ACHN (cell line): ENCODE data around the gene SVEP1.

Source experiments
- DNase-seq: peaks from one replicate; pipeline ENCODE4 v3.0.0-alpha.2; 2015
- in situ Hi-C: cut with HindIII; loops from 2 replicates; pipeline ENCODE4 v1.10.0; 2017; ENCODE audit warnings: low sequenced_read_pairs, low pct_ligation_motif_present, low pct_unique_long_range_greater_than_20kb

SVEP1 gene

DNA sequence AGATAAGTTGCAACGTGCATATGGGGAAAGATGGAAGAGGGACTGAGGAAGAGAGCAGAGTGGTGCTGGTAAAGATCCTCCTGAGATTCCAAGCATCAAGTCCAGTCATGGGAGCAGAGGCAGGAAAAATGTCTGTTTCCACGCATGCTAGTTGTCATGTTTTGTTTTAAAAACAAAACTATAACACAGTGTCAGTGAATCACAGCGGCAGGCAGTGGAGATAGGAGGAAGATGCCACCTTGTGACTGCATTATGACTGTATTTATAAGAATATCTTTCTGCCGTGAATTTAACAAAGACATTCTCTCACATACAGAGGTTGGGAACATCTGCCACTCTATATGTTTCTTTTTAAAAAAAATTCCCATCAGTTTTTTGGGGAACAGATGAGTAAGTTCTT lies 3.7 kb upstream of the SVEP1 start:
- in situ Hi-C loops, result no loop called here

DNA sequence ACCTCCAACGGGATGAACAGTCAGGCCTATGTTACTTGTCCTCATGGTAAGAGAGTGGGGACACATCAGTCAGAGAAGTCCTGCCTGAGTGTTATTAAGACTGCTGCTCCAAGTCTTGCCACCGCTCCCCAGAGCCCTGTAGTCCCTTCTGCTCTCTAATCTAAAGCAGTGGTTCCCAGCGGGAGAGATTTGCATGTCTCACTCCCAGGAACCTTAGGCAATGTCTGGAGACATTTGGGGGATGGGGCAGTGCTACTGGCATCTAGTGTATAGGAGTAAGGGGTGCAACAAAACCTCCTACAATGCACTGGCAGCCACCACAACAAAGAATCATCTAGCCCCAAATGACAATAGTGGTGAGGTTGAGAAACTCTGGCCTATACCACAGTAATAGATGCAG lies 2.6 kb upstream of the SVEP1 start:
- in situ Hi-C loops, result no loop called here
- DNase-seq, result no peak

More for the DNA sequence above, 3.7 kb upstream of the SVEP1 start:
- no peak for DNase-seq

DNA sequence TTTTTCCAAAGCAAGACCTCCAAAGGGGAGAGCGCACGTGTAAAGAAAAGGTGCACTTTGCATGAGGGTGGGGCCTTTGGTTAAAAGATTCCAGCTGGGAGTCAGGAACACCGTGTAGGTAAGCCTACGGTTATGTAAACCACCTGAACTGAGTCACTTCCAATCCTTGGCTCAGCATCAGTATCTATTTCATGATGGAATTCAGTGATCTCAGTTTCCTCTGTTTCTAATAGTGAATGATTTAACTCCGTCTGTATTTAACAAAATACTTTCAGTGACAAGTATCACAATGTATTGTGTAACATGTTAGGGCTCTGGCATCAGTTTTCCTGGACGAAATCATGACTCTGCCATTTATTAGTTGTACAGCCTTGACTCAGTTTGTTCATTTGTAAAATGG lies 1.3 kb upstream of the SVEP1 start:
- DNase-seq, result no peak

DNA sequence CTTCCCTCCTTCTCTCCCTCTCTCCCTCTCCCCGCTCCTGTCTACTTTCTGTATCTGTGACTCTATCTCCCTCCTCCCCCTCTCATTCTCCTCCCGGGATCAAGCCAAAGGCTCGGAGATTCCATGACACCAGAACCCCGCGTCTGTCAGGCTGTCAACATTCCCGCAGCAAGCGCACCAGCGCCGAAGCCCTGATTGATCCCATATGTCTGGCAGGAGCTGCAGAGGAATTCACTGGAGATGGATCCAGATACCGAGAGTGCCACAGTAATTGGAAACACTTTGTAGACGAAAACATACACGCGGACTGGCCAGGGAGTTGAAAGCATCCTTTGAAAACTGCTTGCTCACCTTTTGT lies 300 bp upstream of the SVEP1 start:
- in situ Hi-C loops, result no loop called here
- DNase-seq, result no peak

More for the DNA sequence above, 1.3 kb upstream of the SVEP1 start:
- in situ Hi-C loops, result no loop called here

DNA sequence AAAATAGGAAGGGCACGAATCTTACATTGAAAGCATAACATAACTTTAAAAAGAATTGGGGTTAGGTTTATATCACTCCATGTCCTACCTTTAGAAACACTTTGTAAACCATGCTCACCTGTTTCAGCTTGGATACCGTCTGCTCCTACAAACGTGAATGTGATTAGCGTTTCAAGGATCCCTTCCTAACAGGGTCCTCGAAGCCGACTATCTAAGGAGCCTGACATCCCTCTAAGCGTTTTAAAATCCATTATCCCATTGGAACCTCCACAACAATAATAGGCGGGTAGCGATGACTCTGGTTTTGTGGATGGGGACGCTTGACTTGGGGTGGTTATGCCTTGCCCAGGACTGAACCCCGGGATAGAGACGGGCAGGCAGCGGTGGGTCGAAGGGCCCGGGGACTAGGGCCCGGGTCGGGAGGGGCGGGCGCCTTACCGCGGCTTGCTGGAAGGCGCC lies 937 bp downstream of the SVEP1 start:
- DNase-seq, result no peak
- in situ Hi-C loops, result no loop called here

DNA sequence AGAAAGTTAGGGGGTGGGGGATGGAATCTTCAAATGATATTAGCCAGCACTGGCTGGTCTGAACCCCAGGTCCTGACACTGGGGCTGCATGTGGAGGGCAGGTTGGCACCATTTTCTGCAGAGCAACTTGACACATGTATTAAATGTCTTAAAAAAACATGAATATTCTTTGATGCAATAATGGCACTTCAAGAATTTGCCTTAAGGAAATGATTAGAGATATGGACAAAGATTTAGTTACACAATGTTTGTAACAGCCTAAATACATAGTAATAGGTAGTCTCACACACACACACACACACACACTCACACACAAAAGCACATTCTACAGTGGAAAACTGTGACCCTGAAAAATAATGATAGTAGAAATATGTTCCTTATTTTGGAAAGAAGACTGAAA lies 3.6 kb downstream of the SVEP1 start:
- in situ Hi-C loops, result no loop called here
- DNase-seq, result no peak

DNA sequence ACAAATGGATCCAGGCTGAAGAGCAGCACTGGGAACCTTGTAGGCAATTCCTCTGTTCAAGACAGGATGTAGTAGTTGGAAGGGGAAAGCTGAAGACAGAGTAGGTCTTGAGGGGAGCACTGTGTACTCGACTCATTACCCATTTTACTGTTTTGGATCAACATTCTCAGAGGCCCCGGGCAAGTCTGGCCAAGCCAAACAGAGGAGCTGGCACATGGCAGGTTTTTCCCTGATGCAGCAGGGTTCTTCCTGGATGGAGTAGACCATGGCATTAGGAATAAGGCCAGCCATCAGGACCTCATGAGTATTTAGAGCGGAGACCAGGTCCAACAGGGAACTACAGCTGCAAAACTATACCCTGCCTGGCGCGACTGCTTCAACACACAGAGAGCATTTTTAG lies 4.4 kb downstream of the SVEP1 start:
- in situ Hi-C loops, result no loop called here
- no peak for DNase-seq

DNA sequence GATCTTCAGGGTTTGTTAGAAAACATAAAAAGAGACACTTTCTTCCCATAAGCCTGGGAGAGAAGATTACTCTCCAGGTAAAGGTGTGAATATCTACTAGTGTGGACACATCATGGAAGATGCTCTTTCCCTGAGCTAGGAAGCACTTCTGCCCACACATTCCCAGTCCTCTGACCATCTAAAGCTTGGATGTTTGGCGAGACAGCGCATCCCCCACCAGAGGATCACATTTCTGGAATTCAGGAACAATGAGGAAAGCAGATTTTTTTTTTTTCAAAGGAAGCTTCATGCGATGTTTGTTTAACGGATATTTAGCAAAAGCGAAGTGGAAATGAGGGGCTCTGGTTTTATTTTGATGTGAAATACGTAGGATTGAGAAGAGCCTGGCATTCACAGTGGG lies 6.2 kb downstream of the SVEP1 start:
- in situ Hi-C loops, result no loop called here
- DNase-seq, result no peak

DNA sequence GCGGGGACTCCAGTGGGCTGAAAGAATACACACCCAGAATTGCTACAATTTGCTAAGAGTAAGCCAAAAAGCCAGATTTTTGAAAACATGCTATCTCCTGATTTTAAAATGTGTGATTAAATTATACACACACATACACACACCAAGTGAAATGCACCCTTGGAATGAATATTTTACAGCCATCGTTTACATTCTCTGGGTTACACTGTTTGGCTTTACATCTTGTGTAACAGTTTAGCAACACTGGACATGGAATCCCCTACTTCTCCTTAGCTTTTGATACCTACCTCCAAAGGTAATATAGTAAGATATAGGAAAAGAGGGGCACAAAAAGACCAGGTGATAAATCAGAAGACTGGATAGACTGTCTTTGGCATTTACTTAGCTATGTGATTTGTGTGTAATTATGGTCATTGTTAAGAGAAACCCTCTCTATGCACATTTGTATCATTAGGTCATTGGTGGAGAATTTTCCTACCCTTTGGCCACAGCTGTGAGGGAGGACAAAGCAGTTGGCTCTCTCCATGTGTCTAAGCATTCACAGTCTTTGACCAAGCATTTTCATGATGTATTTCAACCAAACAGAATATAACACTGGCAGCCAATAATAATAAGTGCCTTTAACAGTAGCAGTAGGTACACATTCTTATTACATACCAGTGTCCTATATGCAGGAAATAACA lies 7.6 kb downstream of the SVEP1 start:
- DNase-seq, result no peak
- in situ Hi-C loops, result no loop called here

DNA sequence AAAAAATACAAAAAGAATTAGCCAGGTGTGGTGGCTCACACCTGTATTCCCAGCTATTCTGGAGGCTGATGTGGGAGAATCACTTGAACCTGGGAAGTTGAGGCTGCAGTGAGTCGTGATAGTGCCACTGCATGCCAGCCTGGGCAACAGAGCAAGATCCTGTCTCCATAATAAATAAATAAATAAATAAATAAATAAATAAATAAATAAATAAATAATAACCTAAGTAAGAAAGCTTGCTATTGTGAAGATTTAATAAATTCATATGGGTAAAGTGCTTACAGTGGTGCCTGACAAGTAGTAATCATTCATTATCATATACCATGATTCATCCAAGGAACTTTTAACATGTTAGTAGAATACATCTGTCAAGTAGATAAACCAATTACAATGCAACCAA lies 13.4 kb downstream of the SVEP1 start:
- in situ Hi-C loops, result no loop called here
- DNase-seq, result no peak

DNA sequence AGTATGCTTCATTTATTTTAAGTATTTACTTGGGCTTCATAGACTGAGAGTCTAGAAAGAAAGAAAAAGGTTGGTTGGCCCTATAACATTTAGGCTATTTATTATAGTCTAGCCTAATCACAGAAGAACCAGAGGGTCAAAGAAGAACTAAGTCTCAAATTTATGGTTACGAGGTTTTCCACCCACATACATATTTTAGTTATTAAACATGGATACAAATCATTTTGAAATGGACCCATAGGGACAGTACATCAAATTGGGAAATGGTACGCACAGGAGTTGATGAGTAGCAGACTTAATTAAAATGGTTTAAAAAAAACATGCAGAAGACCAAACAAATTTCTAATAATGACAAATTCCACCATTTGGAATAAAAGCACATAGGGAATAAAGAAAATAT lies 17.7 kb downstream of the SVEP1 start:
- in situ Hi-C loops, result no loop called here
- no peak for DNase-seq

DNA sequence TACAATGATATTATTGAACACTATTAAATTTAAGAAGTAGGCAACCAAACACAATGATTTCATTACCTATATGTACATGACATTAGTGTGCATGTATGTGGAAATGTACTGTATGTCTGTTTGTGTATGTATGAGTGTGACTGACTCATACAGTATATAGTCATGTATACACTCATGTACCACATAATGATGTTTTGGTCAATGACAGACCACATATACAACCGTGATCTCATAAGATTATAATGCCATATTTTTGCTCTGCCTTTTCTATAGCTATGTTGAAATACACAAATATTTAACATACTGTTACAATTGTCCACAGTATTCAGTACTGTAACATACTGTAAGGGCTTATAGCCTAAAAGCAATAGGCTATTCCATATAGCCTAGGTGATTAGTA lies 19.7 kb downstream of the SVEP1 start:
- in situ Hi-C loops, result no loop called here

DNA sequence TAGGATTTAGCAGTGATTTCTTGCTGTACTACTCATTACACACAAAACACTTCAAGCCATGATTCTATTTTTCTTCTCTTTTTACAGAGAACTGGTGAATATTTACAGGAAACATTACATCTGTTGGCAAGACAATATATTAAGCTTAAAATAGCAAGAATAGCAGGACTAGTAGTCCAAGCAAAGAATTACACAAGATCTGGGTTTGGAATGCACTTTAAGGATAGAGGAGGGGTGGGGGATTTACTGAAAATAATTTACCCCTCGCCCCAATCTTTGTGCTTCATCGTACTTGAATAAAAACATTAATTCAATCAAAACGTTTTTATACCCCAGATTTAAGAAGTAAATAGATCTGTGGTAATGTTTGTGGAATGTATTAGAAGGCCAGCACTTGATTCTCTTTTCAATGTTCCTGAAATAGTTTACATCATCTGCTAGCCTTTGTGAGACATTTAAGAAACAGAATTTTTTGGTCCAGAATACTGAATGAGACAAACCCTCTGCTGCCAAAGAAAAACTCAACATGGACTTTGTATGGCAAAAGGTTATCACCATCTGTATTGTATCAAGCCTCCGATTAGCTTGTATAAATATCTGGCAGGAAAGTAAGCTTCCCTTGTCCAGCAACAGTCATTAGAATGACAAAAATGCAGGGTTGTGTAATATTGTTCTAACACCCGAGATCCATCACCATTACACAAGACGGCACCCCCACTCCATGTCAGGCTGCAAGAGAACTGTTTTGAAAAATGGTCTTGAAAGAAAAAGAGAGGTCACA lies 23.8 kb downstream of the SVEP1 start:
- DNase-seq, result no peak

More for the DNA sequence above, 19.7 kb downstream of the SVEP1 start:
- no peak for DNase-seq

DNA sequence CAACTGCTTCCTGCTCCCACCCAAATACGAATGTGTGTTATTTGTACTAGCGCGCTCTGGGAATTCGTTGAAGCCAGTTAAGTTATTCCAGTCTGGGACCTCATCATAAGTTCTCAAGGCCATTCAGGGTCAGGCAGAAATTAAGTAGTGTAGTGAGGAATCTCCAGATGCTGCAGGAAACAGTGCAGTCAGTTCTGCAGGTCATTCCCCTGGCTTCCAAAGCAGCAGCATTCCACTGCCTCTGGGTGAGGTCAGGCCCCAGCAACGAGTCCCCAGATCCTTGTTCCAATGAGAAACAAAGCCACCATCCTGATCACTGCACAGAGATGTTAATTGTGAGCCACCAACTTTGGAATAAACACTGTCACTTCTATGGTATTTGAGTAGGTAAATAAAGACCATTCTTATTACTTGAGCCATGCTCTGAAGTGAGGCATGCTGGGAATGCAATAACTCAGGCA lies 33.1 kb downstream of the SVEP1 start:
- DNase-seq, result no peak
- in situ Hi-C loops, result no loop called here

More for the DNA sequence above, 23.8 kb downstream of the SVEP1 start:
- in situ Hi-C loops, result no loop called here

DNA sequence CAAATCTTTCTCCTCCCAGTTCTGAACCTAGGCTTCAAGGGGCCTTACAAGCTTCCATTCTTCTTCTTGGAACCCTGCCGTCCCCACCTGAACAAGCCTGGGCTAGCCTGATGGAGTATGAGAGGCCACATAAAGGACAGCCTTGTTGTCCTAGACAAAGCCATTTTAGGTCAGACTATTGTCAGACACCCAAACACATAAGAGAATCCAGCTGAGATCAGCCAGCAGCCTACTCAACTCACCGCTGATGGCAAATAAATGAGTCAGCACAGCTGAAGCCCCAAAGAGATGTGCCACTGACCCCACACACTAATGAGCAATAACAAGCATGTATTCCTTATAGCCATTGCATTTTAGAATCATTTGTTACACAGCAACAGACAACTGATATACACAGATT lies 33.8 kb downstream of the SVEP1 start:
- DNase-seq, result no peak
- in situ Hi-C loops, result no loop called here

DNA sequence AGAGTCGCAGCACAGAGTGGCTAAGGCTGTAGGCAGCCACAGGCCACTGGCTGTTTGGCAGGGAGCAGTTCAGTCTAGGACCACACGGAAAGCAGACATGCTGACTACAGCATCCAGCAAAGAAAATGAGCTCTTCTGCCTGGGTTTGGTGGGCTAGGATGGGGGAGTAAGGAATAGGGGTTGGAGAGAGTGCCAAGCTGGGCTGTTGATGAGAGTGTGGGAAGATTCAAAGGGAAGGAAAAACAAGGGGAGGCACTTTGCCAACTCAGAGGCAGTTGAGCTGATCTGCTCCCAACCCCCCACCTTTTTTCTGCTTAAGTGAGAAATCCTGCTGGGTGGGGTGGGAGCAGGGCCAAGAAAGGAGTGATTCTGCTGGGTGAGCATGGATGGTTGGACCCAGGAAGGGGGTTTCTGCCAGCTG lies 35.9 kb downstream of the SVEP1 start:
- in situ Hi-C loops, result no loop called here
- DNase-seq, result no peak

DNA sequence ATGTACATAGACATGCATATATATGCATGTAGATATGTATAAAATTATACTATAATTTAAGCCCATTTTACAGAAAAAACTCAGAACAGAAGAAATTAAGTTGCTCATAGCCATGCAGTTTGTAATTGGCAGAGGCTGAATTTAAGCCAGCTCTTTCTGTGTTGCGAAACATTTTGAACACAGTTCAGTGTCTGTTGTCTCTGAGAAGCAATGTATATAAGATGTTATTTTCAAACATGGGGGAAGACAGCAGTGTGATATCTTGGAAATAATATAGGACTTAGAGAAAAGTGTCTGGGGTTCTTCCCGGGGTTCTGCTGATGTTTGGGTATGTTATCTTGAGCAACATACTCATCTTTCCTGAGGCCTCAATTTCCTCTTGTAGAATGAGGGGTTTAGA lies 37.6 kb downstream of the SVEP1 start:
- in situ Hi-C loops, result no loop called here
- no peak for DNase-seq

DNA sequence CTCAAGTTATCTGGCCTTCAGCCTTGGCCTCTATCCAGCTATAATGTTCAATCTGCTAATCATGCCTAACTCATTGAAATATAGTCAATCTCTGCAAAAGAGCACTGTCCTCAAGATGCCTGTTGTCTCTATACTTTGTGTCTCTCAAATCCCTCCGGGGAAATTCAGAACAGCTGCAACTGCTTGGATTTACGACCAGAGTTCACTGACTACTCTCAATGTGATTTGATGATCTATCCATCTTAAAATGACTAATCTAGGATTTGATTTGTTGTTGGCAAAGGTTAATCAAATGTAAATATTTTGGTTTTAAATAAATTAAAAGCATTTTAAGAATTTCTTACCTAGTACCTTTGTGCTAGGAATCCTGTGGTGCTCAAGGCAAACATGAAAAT lies 40.9 kb downstream of the SVEP1 start:
- no peak for DNase-seq
- in situ Hi-C loops, result no loop called here

DNA sequence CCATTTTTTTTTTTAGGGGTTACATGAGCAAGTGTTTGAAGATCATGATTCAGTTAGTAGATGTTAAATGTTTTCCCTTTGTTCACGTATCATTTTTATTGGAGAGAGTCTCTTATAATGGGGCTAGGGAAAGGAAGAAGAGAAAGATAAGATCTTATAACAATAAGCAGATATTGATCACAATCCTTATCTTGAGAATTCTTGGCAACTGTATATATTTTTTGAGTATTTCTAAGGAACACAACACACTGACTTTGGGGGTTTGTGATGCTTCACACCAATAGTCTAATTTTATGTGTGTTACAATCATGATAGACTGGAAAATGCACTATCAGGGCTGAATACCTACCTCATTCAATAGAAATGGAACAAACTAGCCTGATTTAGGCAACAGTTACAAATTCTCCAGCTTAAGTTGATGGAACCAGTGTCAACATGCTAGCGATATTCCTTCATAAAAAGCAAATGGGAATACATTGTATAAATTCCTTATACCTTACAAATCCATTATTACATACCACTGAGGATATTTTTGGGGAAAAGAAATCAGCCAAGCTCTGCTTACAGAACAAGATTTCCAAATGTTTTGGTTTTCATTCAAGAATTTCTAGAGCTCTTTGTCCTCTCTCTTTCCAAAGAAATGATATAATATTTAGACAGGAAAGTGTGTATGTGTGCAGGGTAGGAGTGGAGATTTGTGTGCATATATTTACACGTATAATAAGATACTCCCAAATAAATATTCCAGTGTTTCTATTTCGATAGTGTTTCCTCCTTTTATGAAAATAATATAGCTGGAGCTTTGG lies 41.5 kb downstream of the SVEP1 start:
- in situ Hi-C loops, result no loop called here

More for the DNA sequence above, 41.5 kb downstream of the SVEP1 start:
- DNase-seq, result no peak
